Measurements from ENCODE around the gene NRP2.

Gene NRP2

DNA sequence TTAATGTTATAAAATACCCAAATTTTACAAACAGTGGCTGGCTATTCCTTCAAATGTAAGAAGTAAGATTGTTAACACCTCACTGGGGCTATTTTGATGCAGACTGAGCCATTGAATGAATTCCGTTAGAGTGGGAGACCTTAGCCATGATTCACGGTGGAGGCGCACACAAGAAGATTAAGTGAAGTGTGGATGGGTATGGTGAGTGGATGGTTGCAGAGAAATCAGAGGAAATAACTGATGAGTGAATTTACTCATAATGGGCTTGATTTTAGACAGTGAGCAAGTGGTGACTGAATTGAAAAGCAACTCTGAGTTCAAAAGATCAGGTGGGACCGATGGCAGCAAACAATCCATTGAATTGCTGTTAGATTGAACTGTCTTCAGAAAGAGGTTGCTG, 75.0 kb downstream of the NRP2 start:
- no peak for DNase-seq

DNA sequence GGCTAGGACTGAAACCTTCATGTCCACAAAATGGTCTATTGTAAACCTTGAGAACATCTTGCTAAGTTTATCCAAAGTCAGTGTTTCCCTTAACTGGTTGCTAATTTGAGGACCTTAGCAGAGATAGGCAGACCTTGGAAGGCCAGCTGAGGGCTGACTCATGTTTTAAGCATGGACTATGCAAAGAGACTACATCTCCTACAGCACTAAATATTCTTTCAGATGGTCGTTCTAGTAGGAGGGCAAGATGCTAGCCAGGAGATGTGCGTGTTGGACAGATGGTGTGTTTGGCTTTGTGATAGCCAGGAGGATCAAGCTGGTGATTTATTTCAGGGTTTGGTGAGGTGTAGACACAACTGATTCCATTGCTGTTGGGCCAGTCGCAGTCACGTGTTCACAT, 75.8 kb downstream of the NRP2 start:
- DNase-seq = no peak

DNA sequence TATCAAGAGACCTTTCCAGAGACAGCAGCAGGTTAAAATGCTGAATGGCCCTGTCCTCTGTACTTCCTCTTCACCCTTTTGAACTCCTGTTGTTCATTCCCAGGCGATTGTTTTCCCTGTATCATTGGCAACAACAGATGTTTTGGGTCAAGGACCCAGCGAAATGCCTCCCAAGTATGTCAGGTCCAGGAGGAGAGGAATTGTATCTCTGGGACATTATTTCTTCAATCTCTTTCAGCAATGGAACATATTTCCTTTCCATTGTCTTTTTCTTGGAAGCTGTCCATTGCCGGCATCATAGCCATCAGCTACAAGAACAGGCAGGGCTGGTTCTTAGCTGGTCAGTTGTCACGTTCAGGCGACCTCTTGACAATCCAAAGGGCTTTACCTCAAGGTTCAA, 76.2 kb downstream of the NRP2 start:
- DNase-seq = no peak

GRCh38 chr2:205759257-205759656, 77.0 kb downstream of the NRP2 start:
- no peak for DNase-seq

DNA sequence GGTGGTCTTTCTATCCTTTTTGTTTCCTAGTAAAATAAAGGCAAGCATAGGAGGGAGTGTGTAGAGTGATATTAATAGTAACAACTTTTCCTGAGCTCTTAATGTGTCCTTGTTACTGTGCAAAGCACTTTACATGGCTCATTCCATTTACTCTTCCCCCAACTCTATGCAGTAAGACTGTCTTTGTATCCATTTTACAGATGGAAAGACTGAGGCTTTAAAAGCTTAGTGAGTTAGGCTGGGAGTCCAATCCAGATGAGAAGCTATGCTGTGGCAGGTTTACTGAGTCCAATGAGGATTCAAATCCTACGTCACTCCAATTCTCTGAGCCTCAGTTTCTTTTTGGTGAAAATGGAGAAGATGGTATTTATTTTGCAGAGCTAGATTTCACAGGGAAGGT, 77.4 kb downstream of the NRP2 start:
- DNase-seq = no peak

- no peak for DNase-seq
Observed at GRCh38 chr2:205760157-205760556, 77.9 kb downstream of the NRP2 start.

GRCh38 chr2:205761421-205761820, 79.1 kb downstream of the NRP2 start:
- no peak for DNase-seq

DNA sequence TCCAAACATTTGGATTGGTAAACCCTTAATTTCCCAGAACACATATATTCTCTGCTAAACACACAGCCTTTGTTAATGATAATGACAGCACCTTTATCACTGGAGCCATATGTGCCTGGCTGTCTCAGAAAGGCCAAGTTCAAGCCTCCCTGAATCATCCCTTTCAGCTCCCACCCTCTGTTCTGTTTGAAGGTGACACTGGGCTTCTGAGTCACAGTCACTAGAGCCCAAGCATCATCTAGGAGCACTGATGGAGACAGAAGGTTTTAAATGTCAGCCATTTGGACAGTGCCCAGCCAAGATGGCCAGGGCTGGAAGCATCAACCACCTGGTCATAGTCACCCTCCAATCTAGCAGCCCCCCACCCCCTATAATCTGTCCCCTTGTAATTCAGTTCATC, 80.6 kb downstream of the NRP2 start:
- no peak for DNase-seq

- no peak for DNase-seq
Observed at GRCh38 chr2:205763708-205764211, 81.5 kb downstream of the NRP2 start.

GRCh38 chr2:205764270-205764746, 82.0 kb downstream of the NRP2 start:
- DNase-seq = no peak

GRCh38 chr2:205765151-205765550, 82.8 kb downstream of the NRP2 start:
- no peak for DNase-seq

GRCh38 chr2:205766779-205767359, 84.6 kb downstream of the NRP2 start:
- DNase-seq = peak; percentile 67

DNA sequence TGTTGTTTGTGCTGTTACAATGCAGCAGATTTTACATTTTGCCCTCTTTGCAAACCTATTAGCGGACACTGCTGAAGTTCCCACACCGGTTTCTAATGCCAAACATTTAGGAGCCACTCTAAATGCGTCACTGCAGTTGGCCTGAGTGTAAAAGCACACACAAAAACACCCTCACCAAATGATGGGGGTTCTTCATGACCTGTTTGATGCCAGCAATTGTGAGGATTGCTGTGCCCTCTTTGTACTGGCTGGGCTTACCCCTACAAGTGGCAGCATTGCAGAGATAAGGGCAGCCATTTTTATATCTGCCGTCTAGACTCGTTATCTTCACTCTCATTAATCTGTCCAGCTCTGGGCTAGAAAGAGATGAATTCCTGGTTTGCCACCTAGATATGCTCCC, 85.3 kb downstream of the NRP2 start:
- DNase-seq = no peak

DNA sequence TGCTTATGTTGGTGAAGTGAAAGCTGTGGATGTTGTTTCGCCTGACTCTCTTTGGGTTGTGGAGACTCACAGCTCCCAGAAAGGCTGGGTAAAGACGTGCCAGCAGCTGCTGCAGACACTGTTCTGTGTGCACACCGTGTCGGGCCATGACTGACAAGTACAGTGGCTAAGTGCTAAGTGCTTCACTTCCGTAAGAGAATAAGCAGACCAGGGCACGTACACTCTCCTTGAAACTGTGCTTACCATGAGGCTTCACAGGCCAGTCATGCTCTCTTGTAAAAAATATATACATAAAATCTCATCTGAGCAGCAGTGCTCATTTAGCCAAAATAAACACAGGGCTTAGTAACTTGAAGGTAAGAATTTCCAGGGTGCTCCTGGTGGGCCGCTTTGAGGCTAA, 86.0 kb downstream of the NRP2 start:
- DNase-seq = no peak

GRCh38 chr2:205768815-205769494, 86.7 kb downstream of the NRP2 start:
- DNase-seq = no peak

- no peak for DNase-seq
Observed at GRCh38 chr2:205769495-205769850, 87.2 kb downstream of the NRP2 start.

DNA sequence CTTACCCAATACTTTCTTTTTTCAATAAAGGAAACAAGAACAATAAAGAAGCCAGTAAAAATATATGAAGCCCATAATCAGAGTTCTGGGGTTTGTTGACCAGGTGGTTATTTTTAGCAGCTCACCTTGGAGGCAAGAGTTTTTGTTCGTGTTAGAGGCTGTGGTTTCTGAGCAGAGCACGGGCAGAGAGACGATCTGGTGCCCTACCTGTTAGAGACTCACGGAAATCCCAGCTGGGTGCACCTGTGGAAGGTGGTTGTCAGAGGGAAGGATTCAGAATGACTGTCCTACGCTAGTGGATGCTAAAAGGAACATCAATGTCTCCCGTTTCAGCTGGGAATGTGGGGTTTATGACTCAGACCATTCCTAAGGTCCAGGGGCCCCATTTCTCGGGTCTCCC, 87.6 kb downstream of the NRP2 start:
- DNase-seq = no peak

- no peak for DNase-seq
Observed at GRCh38 chr2:205770577-205770976, 88.3 kb downstream of the NRP2 start.

GRCh38 chr2:205771031-205771430, 88.7 kb downstream of the NRP2 start:
- no peak for DNase-seq

- DNase-seq = no peak
Observed at GRCh38 chr2:205771666-205772065, 89.4 kb downstream of the NRP2 start.

- DNase-seq = no peak
Observed at GRCh38 chr2:205772983-205773382, 90.7 kb downstream of the NRP2 start.

- no peak for DNase-seq
Observed at GRCh38 chr2:205773989-205774388, 91.7 kb downstream of the NRP2 start.

DNA sequence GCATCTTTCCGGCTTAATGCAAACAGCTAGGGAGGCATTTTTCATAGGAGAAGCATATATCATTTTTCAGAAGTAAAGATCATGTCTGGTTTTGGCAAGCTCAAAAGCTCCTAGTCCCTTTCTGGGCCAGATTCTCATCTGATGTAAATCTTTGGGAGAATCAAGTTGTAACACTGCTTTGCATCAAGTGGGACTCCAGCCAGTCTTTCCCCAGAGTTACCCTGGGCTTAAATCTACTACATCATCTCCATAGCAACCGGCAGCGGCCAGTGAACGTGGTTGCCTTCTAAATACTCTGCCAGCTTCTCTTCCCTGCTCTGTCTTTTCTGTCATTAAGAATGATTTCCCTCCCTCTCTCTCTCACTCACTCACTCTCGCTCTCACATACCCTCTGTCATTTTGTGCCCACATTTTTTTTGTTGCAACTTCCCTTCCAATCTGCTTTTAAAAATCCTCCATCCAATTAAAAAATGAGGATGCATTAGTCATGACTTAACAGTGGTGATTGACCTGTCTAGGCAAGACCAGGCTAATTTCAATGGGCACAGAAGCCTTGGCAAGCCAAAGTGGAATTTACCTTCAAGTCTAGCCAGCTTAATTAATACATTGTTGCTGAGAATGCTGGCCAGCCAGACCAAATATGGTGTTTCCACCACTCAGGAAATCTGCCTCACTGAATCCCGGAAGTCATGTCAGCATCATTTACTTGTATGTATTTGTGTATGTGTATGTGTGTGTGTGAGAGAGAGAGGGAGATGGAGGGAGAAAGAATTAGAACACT, 93.0 kb downstream of the NRP2 start:
- DNase-seq = no peak

DNA sequence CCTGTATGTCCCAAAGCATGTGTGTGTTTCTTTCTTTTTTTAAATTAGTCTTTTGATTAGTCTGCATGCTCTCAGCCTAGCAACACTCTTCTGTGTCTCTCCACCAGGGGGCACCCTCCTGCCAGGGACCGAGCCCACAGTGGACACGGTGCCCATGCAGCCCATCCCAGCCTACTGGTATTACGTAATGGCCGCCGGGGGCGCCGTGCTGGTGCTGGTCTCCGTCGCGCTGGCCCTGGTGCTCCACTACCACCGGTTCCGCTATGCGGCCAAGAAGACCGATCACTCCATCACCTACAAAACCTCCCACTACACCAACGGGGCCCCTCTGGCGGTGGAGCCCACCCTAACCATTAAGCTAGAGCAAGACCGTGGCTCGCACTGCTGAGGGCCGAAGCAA, 93.8 kb downstream of the NRP2 start:
- peak; percentile 63 for DNase-seq
